RKO (cell line): Measurements from ENCODE around the gene STRBP.
"Not testable (repeated sequence)": the region's sequence is repeated elsewhere in the genome, so short reads cannot be mapped to it uniquely, and the experiment has no call there.

ENCODE experiments used
- DNase-seq: peaks from one replicate; pipeline ENCODE4 v3.0.0-alpha.2; 2016; ENCODE audit warnings: low spot score

Gene STRBP

DNA sequence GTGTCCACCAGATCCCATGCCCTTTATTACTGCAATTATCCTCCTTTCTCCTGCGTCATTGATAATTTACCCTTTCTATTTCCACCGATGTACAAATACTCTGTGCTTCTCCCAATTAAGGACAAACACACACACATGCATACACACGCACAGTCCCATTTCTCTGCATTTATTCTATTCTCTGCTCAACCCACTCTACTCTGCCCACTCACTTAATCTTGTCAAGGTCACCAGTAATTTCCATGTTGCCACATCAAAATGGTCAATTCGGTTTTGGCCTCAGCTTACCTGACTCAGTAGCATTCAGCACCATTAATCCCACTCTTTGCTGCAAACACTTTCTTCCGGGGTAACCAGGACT, 14.6 kb upstream of the STRBP start:
- no peak for DNase-seq

DNA sequence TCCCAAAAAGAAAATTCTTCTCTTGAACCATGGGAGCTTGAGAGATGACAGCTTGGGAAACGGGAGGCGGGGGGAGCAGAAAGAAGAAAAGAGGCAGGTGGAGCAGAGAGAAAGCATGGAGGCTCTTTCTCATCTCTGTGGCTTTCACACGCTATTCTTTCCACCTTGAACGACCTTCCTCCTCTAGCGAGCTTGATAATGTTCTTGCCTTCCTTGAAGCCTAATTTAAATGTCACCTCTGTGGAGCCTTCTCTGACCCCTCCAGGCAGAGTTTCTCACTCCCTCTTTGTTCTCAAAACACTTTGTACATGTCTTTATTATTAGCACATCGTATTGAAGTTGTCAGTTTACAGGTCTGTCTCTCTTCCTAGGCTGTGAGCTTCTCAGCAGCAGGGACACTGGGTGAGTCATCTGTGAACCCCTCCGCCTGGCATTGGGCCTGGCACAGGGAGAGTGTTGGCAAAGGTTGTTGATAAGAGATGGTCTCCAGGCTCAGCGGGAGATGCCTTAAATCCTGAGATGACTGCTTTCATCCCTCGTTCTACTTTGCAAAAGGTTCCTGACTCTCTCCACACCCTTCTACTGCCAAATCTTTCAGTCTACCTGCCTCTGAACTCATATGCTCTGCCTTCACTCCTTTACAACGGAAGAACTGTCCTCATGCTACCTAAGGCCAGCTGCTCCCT, 14.1 kb upstream of the STRBP start:
- no peak for DNase-seq

DNA sequence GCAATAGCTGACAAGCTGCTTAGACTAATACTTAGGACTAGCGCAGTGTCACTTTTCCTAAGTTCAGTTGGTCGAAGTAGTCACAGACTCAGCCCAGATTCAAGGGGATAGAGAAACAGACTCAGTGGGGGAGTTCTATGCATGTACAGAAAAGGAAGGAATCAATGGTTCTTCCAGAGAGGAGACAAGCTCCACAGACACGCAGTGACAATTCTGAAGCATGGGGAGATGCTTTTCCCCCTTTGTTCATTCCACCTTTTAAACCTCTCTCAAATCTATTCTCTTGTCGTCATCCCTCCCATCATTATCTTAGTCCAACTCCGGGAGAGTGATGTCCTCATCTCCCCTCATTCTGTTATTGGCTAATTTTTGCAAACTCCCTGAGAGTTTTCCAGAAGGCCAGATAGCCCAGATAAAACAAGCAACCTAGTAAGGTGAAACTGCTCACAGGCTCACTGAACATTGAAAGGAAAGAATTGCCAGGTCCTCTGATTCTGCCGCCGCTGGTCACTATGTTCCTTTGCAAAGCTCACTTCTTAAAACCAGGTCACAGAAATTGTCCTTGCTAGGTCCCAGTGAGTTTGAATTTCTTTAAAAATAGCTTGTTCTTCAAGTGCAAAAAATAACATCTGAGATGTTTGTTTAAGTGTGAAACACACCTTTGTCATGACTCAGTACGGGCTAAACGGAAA, 13.4 kb upstream of the STRBP start:
- no peak for DNase-seq

DNA sequence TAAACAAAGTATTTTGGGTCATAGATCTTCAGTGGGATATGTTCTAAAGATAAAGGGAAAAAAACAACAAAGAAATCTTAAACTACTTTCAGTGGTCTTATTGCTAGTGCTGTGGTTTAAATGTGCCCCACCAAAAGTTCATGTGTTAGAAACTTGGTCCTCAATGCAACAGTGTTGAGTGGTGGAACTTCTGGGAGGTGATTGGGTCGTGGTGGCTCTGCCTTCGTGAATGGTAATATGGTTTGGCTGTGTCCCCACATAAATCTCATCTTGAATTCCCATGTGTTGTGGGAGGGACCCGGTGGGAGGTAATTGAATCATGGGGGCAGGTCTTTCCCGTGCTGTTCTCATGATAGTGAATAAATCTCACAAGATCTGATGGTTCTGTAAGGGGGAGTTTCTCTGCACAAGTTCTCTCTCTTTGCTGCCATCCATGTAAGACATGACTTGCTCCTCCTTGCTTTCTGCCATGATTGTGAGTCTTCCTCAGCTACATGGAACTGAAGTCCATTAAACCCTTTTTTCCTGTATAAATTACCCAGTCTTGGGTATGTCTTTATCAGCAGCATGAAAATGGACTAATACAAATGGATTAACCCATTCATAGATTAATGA, 10.6 kb upstream of the STRBP start:
- not testable (repeated sequence) for DNase-seq

DNA sequence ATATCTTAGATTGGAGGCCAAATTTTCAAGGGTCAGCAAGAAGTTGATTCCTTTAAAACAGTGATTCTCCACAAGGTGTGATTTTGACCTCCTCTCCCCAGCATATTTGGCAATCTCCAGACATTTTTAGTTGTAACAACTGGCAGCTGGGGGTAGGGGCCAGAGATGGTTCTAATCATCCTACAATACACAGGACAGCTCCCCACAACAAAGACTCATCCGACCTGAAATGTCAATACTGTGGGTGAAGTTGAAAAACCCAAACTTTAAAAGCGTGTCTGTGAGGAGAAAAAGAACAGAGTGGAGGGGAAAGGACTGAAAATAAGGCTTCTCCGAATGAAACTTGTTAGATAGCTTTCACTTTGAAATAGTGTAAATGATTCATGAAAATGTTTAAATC, 10.0 kb upstream of the STRBP start:
- no peak for DNase-seq

GRCh38 chr9:123276551-123276950, 8.2 kb upstream of the STRBP start:
- no peak for DNase-seq

DNA sequence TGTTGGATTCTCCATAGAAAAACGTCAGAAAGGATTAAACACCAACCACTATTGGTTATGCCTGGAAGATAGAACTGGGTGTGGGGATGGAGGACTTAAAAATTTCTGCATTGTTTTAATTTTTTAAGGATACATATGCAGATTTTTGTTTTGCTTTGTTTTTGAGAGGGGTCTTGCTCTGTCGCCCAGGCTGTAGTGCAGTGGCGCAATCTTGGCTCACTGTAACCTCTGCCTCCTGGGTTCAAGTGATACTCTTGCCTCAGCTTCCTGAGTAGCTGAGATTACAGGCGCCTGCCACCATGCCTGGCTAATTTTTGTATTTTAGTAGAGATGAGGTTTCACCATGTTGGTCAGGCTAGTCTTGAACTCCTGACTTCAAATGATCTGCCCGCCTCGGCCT, 2.7 kb upstream of the STRBP start:
- not testable (repeated sequence) for DNase-seq

GRCh38 chr9:123269281-123269680, 895 bp upstream of the STRBP start:
- DNase-seq: no peak

GRCh38 chr9:123268199-123268464, 254 bp downstream of the STRBP start:
- DNase-seq: peak; percentile 21

DNA sequence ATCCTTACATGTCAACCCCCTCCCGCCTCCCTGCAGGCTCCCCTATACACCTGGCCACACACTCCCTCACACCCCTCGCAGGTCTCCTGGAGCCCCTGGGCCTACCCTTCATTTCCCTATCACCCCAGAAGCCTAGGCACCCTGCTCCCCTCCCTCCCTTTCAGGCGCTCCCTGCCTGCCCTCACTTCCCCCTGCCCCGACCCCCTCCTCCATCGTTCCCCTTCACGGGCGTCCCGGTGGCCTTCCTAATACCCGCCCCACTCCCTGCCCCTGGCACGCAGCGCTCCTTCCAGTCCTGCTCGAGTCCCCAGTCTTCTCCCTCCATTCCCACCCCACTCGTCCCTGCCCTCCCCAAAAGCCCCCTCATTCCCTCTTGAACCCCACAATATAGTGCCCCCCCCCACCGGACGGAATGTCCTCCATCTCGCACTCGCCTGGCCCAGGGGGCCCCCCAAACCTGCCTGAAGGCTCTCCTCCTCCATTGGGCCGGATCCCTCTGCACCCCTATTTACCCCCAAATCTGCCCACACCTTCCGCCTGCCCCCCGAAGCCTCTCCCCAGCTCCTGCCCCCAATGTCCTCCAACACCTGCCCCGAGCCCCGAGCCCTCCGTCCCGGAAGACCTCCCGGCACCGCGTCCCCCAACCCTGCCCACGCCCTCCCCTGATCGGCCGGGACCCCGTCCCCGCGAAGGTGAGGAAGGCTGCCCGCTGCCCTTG, 746 bp downstream of the STRBP start:
- DNase-seq: no peak

DNA sequence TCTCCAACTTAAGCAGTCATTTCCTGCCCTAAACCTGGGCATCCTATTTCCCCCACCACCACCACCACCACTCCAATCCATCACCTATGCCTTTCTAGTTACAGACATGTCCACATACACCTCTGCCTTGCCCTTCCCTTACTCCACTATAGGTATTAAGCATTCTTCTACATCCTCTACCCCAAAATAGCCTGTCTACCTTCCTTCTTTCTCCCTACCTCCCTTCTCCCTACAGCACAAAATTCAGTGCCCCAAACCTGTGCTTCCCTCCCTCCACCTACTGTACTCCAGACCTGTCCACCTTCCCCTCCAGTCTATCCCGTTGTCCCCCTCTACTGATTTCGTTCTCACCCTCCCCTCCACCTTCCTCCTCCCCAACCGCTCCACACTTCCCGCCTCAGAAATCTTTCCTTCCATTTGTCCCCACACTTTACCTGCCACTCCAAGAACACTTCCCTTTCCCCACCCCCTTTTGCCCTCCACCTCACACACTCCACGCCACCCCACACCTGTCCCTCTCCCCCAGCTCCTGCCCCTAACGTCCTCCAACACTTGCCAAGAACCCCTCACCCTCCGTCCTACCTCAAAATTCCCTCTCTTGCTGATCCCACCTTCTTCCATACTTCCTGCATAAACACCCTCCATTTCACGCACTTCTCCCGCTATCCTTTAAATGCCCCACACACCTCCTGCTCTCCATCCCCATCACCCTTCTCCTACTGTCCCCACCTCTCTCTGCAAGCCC, 1.6 kb downstream of the STRBP start:
- no peak for DNase-seq

DNA sequence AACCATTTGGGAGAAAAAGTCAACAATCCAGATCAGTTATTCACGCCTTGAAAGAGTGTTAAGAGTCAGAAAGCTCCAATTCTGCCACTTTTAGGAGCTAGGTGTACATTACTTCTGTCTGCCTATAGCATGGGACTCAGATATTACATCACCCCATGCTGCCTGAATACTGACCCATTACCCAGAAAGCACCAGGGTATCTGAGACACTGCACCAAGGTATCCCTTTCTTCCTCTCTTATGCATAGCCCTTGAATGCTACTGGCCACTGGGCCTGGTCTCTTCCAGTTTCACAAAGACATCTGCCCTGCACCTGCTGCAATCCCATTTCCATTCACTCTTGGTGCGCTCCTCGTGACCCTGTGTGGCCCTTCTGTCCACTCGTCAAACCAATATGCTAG, 2.6 kb downstream of the STRBP start:
- peak; percentile 31 for DNase-seq

DNA sequence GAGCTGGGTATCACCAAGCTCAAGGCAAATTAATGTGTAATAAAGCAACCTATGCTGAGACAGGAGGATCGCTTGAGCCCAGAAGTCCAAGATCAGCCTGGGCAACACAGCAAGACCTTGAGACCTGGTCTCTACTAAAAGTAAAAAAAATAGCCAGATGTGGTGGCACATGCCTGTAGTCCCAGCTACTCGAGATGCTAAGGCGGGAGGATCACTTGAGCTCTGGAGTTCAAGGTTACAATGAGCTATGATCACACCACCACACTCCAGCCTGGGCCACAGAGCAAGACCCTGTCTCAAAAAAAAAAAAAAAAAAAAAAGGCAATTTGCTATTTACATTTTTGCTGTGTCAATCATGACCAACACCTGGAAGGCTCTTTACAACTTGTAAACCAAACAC, 5.2 kb downstream of the STRBP start:
- no peak for DNase-seq

GRCh38 chr9:123262338-123262737, 6.0 kb downstream of the STRBP start:
- no peak for DNase-seq

GRCh38 chr9:123261006-123261677, 7.2 kb downstream of the STRBP start:
- DNase-seq: no peak

DNA sequence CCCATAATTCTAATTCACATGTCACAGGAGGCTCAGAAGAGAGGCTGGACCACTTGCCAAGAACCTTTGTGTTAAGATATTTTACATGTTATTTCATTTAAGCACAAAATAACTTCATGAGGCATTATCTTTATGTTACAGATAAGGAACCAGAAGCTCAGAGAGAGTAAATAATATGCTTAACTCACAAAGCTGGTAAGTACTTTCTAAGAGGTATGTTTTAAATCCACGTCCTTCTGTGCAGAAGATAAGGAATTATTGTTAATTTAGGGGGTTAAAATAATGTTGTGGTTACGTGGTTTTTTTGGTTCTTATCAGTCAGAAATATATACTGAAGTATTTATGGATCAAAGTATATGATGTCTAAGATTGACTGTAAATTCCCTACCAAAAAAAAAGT, 8.0 kb downstream of the STRBP start:
- no peak for DNase-seq

- no peak for DNase-seq
Measured at GRCh38 chr9:123257276-123257675, 11.1 kb downstream of the STRBP start.

GRCh38 chr9:123255718-123256117, 12.7 kb downstream of the STRBP start:
- DNase-seq: no peak

DNA sequence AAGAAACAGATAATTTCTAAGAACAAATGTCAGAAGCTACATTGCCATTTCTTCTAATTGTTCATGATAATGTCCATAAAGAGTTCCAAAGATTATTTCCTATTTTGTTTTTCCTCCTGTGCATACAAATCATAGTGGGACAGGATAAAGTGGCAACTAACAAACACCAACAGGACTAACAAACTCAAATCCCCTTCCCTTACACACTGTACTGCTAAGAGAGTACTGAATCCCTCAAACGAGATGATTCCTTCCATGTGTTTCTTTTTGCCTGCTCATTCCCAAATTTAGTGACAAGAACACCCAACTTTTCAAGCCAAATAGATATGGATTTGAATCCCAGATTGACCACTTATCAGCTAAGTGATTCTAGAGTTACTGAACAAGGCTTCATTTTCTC, 15.2 kb downstream of the STRBP start:
- no peak for DNase-seq

DNA sequence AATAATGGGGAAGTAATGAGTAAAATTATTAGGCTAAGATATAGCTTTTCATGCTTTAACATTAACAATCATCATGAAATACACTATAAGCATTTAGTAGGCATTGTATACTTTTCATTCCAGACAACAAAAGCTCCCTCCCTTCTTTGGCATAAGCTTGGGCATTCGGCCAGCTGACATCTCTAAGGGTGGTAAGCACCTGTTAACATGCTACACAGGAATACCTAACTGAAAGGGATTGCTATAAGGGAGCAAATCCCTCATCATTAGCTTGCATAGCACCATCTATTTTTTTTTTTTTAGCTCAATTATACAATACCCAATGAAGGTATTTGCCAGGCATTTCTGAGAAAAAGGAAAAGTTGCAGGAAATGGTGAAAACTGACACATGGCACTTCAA, 16.6 kb downstream of the STRBP start:
- DNase-seq: no peak

- DNase-seq: no peak
Measured at GRCh38 chr9:123251324-123251723, 17.1 kb downstream of the STRBP start.

GRCh38 chr9:123250504-123250903, 17.9 kb downstream of the STRBP start:
- DNase-seq: no peak
